H1 (cell line): ENCODE results near the gene IP6K3. TPM values are rescaled to one million over a fixed set of nuclear protein-coding genes. Genes with fewer than 3 reads are reported as not detected.

Source experiments
- CHD7 ChIP-seq: fragments of 300-600 bp; sonication (generic); IDR thresholded peaks from 2 replicates; pipeline ENCODE4 v1.7.1; 2012; ENCODE audit warnings: low read length, moderate library complexity, mild to moderate bottlenecking, inconsistent platforms; ENCODE audit not compliant: insufficient replicate concordance
- CREB1 ChIP-seq: IDR thresholded peaks from 2 replicates; pipeline ENCODE4 v1.6.1; 2012; ENCODE audit warnings: inconsistent platforms
- EGR1 ChIP-seq: IDR thresholded peaks from 2 replicates; pipeline ENCODE4 v1.6.1; 2011; ENCODE audit warnings: low read depth, low read length, borderline replicate concordance
- EP300 ChIP-seq, 2 experiments: IDR thresholded peaks; 1 replicate in 1 of 2; 2 replicates in 1 of 2; pipeline ENCODE4 v1.6.1; 2011 to 2012; ENCODE audit warnings: low read depth in 2 of 2, low read length in 2 of 2, mild to moderate bottlenecking in 2 of 2, borderline replicate concordance in 1 of 2, inconsistent platforms in 1 of 2, moderate library complexity in 1 of 2
- HDAC2 ChIP-seq, 2 experiments: fragments of 300-600 bp in 1 of 2; sonication (generic) in 1 of 2; IDR thresholded peaks; 2 replicates each; pipeline ENCODE4 v1.6.1; 2011 to 2012; ENCODE audit warnings: low read depth in 2 of 2, low read length in 2 of 2, mild to moderate bottlenecking in 2 of 2, moderate library complexity in 2 of 2, borderline replicate concordance in 1 of 2, inconsistent platforms in 1 of 2
- PHF8 ChIP-seq: fragments of 200-600 bp; sonication (generic); conservative IDR thresholded peaks from 2 replicates; pipeline ENCODE4 v1.7.1; 2012; ENCODE audit warnings: low read depth, mild to moderate bottlenecking, inconsistent platforms, low read length, moderate library complexity
- POLR2A ChIP-seq, 2 experiments: IDR thresholded peaks; 1 replicate in 1 of 2; 2 replicates in 1 of 2; pipeline ENCODE4 v1.6.1; 2011; ENCODE audit warnings: low read depth in 2 of 2, low read length in 2 of 2, mild to moderate bottlenecking in 2 of 2; ENCODE audit errors: control extremely low read depth in 1 of 2
- SAP30 ChIP-seq: fragments of 300-600 bp; sonication (generic); IDR thresholded peaks from 2 replicates; pipeline ENCODE4 v1.7.1; 2012; ENCODE audit warnings: low read length, moderate library complexity, mild to moderate bottlenecking, inconsistent platforms; ENCODE audit not compliant: insufficient read depth, insufficient replicate concordance
- YY1 ChIP-seq: IDR thresholded peaks from 2 replicates; pipeline ENCODE4 v1.6.1; 2011; ENCODE audit warnings: low read depth, mild to moderate bottlenecking, low read length
- polyA plus RNA-seq, 7 experiments: library from polyadenylated mRNA; depleted of rRNA in 3 of 7; stranded (reverse) in 5 of 7; unstranded in 2 of 7; fragments of >200 nt in 5 of 7; fragments of 200-250 nt in 2 of 7; gene quantifications; 1 replicate in 5 of 7; 2 replicates in 1 of 7; 4 replicates in 1 of 7; pipeline versions ENCODE4 v1.2.1 to v1.2.3, GENCODE V29; 2011 to 2013; ENCODE audit warnings: missing spikeins in 2 of 7, mixed read lengths in 2 of 7
- total RNA-seq: library from RNA; stranded (reverse); fragmentation: NEBNext Ultra II Directional; extraction: Animal tissue kit (Norgen Biotek cat#: 25700); gene quantifications from 2 replicates; pipeline ENCODE4 v1.2.1, GENCODE V29; 2021

The IP6K3 gene
- total and polyA plus RNA-seq, 2 of the 8 experiments (the other 6 are each of a cell fraction or from before 2014, with no cell fraction given), result 0.22 to 0.73 TPM

- TF ChIP-seq CHD7 (no peak), PHF8 (no peak), HDAC2 (IDR thresholded peaks at IDR 0.05; ENCODE audit: borderline replicate concordance in 1 of 2, low read depth in 2 of 2, low read length in 2 of 2) (peak; percentile 82 to 87; a peak in 3 of 4 replicates), EP300 (IDR thresholded peaks at IDR 0.05; ENCODE audit: borderline replicate concordance in 1 of 2, low read depth in 2 of 2, low read length in 2 of 2) (peak in 1 of 2 experiments; percentile 78; a peak in 1 of 3 replicates), POLR2A (IDR thresholded peaks at IDR 0.05; ENCODE audit: control extremely low read depth in 1 of 2, low read depth in 2 of 2, low read length in 2 of 2) (peak in 1 of 2 experiments; percentile 60; a peak in 1 of 3 replicates), CREB1 (no peak), SAP30 (no peak), YY1 (peak; percentile 61; the same call in 1 of the 2 replicates), EGR1 (no peak)
These were observed 34.6 kb upstream of the IP6K3 start (continued) for GRCh38 chr6:33781131-33781975.
